K562 (cell line): ENCODE data around the gene IMMP2L. TPM values are rescaled to one million over a fixed set of nuclear protein-coding genes. Genes with fewer than 3 reads are reported as not detected.
A peak's percentile ranks its signal among the peaks of the same experiment; 100 is the strongest.

Source experiments
- ATAC-seq: fragments of 200-7000 bp; cut with Tn5 transposase; 3 replicates; pipeline ENCODE4 v1.9.1; 2020; ENCODE audit warnings: moderate library complexity
- BruUV-seq: library from RNA; stranded (reverse); fragments of 400-500 nt; replicated peaks from 2 replicates; lab custom pipeline; 2021; lab: Mats Ljungman, UMichigan
- CTCF ChIA-PET: fragments of 300-600 bp; formaldehyde crosslinking; extraction: SDS; loops from one replicate; lab custom pipeline; 2021; ENCODE audit warnings: low intra/inter-chr PET ratio; lab: Yijun Ruan, JAX
- POLR2A ChIA-PET: fragments of 300-600, 350-650 bp; sonication (Branson Sonifier 250); formaldehyde crosslinking; extraction: SDS; loops from one replicate; lab custom pipeline; 2021; ENCODE audit warnings: antibody characterized with exemption, inconsistent platforms; lab: Yijun Ruan, JAX
- DNase-seq, 4 experiments: peaks; one replicate each; pipeline versions ENCODE4 v3.0.0 to v3.0.0-alpha.2; 2011 to 2018; ENCODE audit warnings: low spot score in 3 of 4, mixed read lengths in 3 of 4; ENCODE audit errors: extremely low read depth in 1 of 4
- FAIRE-seq: peaks from 2 replicates; lab custom pipeline; 2011; peaks lifted over from hg19 to GRCh38; lab: Jason Lieb, UNC
- H2AFZ ChIP-seq: 2 replicates; pipeline ENCODE4 v1.6.0; 2011; ENCODE audit warnings: low read depth, low read length, control low read depth, inconsistent platforms
- H3K27ac ChIP-seq: fragments of 200-600 bp; 3 replicates; pipeline ENCODE4 v1.8.0; 2011; ENCODE audit warnings: low read depth, mild to moderate bottlenecking, control low read depth, inconsistent platforms, low read length, moderate library complexity, mixed read lengths; ENCODE audit errors: extremely low read depth
- H3K27me3 ChIP-seq, 2 experiments: fragments of 300-600 bp in 1 of 2; 2 replicates in 1 of 2; 3 replicates in 1 of 2; pipeline versions ENCODE4 v1.6.0 to v1.8.0; 2011; ENCODE audit warnings: inconsistent platforms in 2 of 2, low read length in 2 of 2, mild to moderate bottlenecking in 1 of 2, mixed read lengths in 1 of 2, moderate library complexity in 1 of 2; ENCODE audit not compliant: control insufficient read depth in 2 of 2, insufficient read depth in 2 of 2
- H3K36me3 ChIP-seq: fragments of 300-600 bp; 3 replicates; pipeline ENCODE4 v1.8.0; 2011; ENCODE audit warnings: mild to moderate bottlenecking, low read length, inconsistent platforms; ENCODE audit not compliant: control insufficient read depth, insufficient read depth
- H3K4me1 ChIP-seq, 2 experiments: fragments of 200-600 bp in 1 of 2; replicated peaks in 1 of 2; 2 replicates in 1 of 2; 3 replicates in 1 of 2; pipeline versions ENCODE4 v1.5.1 to v1.8.0; 2011; ENCODE audit warnings: inconsistent platforms in 2 of 2, low read length in 2 of 2, mild to moderate bottlenecking in 1 of 2, mixed read lengths in 1 of 2, moderate library complexity in 1 of 2; ENCODE audit not compliant: control insufficient read depth in 2 of 2, insufficient read depth in 2 of 2
- H3K4me2 ChIP-seq: 2 replicates; pipeline ENCODE4 v1.6.1; 2011; ENCODE audit warnings: low read length, control low read depth, inconsistent platforms, mixed read lengths; ENCODE audit not compliant: insufficient read depth
- H3K4me3 ChIP-seq: fragments of 200-600 bp; sonication (generic), shearing (Covaris generic); 2 replicates; pipeline ENCODE4 v1.5.1; 2016; ENCODE audit warnings: control low read depth, inconsistent platforms
- H3K79me2 ChIP-seq: fragments of 200-600 bp; 3 replicates; pipeline ENCODE4 v1.8.0; 2011; ENCODE audit warnings: low read length, inconsistent platforms; ENCODE audit not compliant: control insufficient read depth, insufficient read depth
- H3K9ac ChIP-seq, 2 experiments: 2 replicates each; pipeline versions ENCODE4 v1.6.0 to v1.6.1; 2011; ENCODE audit warnings: low read depth in 2 of 2, low read length in 2 of 2, control low read depth in 1 of 2, inconsistent platforms in 1 of 2, mild to moderate bottlenecking in 1 of 2, mixed read lengths in 1 of 2; ENCODE audit not compliant: insufficient read depth in 1 of 2
- H3K9me1 ChIP-seq: one replicate; pipeline ENCODE4 v1.6.0; 2011; ENCODE audit warnings: inconsistent platforms, mild to moderate bottlenecking, low read length, moderate library complexity; ENCODE audit not compliant: control insufficient read depth, insufficient read depth
- H3K9me3 ChIP-seq: replicated peaks from 2 replicates; pipeline ENCODE4 v1.5.1; 2011; ENCODE audit warnings: low read depth, low read length, inconsistent platforms; ENCODE audit not compliant: control insufficient read depth, insufficient read depth
- H4K20me1 ChIP-seq: replicated peaks from 2 replicates; pipeline ENCODE4 v1.6.1; 2011; ENCODE audit warnings: low read length, inconsistent platforms, mixed read lengths; ENCODE audit not compliant: control insufficient read depth, insufficient read depth
- ARNT ChIP-seq, 2 experiments: fragments of 450-650 bp; IDR thresholded peaks; 2 replicates each; pipeline ENCODE4 v1.6.1; 2016; ENCODE audit warnings: mild to moderate bottlenecking in 1 of 2
- BCLAF1 ChIP-seq, 2 experiments: fragments of 450-650 bp in 1 of 2; IDR thresholded peaks; 2 replicates each; pipeline ENCODE4 v1.6.1; 2011 to 2017; ENCODE audit warnings: low read depth in 2 of 2, antibody characterized with exemption in 1 of 2, borderline replicate concordance in 1 of 2, low read length in 1 of 2, mild to moderate bottlenecking in 1 of 2, mixed read lengths in 1 of 2; ENCODE audit not compliant: control insufficient read depth in 1 of 2
- CXXC5 ChIP-seq: fragments of 250-450 bp; sonication (Bioruptor Pico); IDR thresholded peaks from 2 replicates; pipeline ENCODE4 v1.8.0; 2022; ENCODE audit warnings: inconsistent platforms, mild to moderate bottlenecking, moderate library complexity
- EGR1 ChIP-seq: fragments of 450-650 bp; conservative IDR thresholded peaks from 2 replicates; pipeline ENCODE4 v1.6.1; 2017; ENCODE audit warnings: mild to moderate bottlenecking
- LCOR ChIP-seq: sonication (generic); formaldehyde crosslinking; IDR thresholded peaks from 2 replicates; pipeline ENCODE4 v1.8.0; 2022; ENCODE audit warnings: mild to moderate bottlenecking, missing genetic modification reagents
- LEF1 ChIP-seq: fragments of 450-650 bp; IDR thresholded peaks from 2 replicates; pipeline ENCODE4 v1.6.1; 2016; ENCODE audit warnings: mild to moderate bottlenecking
- MAFG ChIP-seq: fragments of 450-650 bp; conservative IDR thresholded peaks from 2 replicates; pipeline ENCODE4 v1.6.1; 2016; ENCODE audit warnings: missing genetic modification characterization, missing compliant biosample characterization
- PHB ChIP-seq: fragments of 250-450 bp; sonication (Bioruptor Pico); IDR thresholded peaks from 2 replicates; pipeline ENCODE4 v1.5.0; 2021
- RAD21 ChIP-seq, 2 experiments: fragments of 250-450 bp in 1 of 2; fragments of 450-650 bp in 1 of 2; sonication (Bioruptor Pico) in 1 of 2; formaldehyde crosslinking in 1 of 2; IDR thresholded peaks in 1 of 2; conservative IDR thresholded peaks in 1 of 2; 2 replicates each; pipeline versions ENCODE4 v1.4.0 to v1.8.0; 2020 to 2022; ENCODE audit warnings: mild to moderate bottlenecking in 2 of 2, moderate library complexity in 1 of 2
- XRCC5 ChIP-seq: fragments of 200-400 bp; formaldehyde crosslinking; IDR thresholded peaks from 2 replicates; pipeline ENCODE4 v1.6.1; 2017; ENCODE audit warnings: low read depth, mild to moderate bottlenecking, low read length
- ZNF121 ChIP-seq: sonication (generic); formaldehyde crosslinking; conservative IDR thresholded peaks from 2 replicates; pipeline ENCODE4 v1.8.0; 2022; ENCODE audit warnings: missing genetic modification reagents
- ZNF324 ChIP-seq: fragments of 250-450 bp; sonication (Bioruptor Pico); IDR thresholded peaks from 2 replicates; pipeline ENCODE4 v1.4.0; 2020; ENCODE audit warnings: mild to moderate bottlenecking
- WGBS: fragments of 100-300 bp; shearing (Covaris generic); methylation state at CpG from one replicate; pipeline ENCODE4 v1.1.6; 2016; ENCODE audit warnings: low coverage, mixed read lengths; ENCODE audit not compliant: insufficient coverage; ENCODE audit errors: missing lambda C conversion rate; 5-methylcytosine and 5-hydroxymethylcytosine counted together
- in situ Hi-C: fragments of 300-500 bp; cut with MboI; formaldehyde crosslinking; loops from 4 replicates; pipeline ENCODE4 v1.15.0; 2018; ENCODE audit warnings: inconsistent platforms, mixed read lengths
- intact Hi-C: fragments of 100-400 bp; cut with micrococcal nuclease; formaldehyde crosslinking; loops from 2 replicates; pipeline ENCODE4 v1.14.2; 2022
- polyA plus RNA-seq, 8 experiments: library from polyadenylated mRNA; depleted of rRNA in 4 of 8; stranded (reverse) in 5 of 8; unstranded in 3 of 8; fragments of >200 nt; fragmentation: Nextera tagmentation in 2 of 8; fragmentation: Illumina TruSeq in 1 of 8; extraction: Ambion mirVana in 2 of 8; extraction: Trizol in 1 of 8; gene quantifications; 2 replicates each; pipeline versions ENCODE4 v1.2.1 to v1.2.3, GENCODE V29; 2011 to 2014; ENCODE audit warnings: inconsistent platforms in 1 of 8, missing spikeins in 1 of 8
- total RNA-seq, 7 experiments: library from RNA; depleted of rRNA in 6 of 7; stranded (reverse); fragments of >200 nt in 6 of 7; fragmentation: Illumina TruSeq in 2 of 7; extraction: Trizol in 2 of 7; gene quantifications; 2 replicates each; pipeline versions ENCODE4 v1.2.1 to v1.2.3, GENCODE V29; 2011 to 2021; ENCODE audit warnings: low replicate concordance in 1 of 7
- TF ChIP-seq, protein P1 (sequence below): fragments of 450-650 bp; IDR thresholded peaks from 2 replicates; pipeline ENCODE4 v1.6.1; 2016

IMMP2L gene
- total and polyA plus RNA-seq, 9 of the 15 experiments (the other 6 are each of a cell fraction or from before 2014, with no cell fraction given): 29.7 to 116 (median 53.0) TPM

- Histone ChIP-seq H3K36me3 (no peaks in the 10 kb centered on the region), H3K4me3 (no peak overlapping the region), H3K9me3 (no peaks in the 10 kb centered on the region), H4K20me1 (no peaks in the 10 kb centered on the region), H3K27ac (peak overlapping the region; percentile 45), H2AFZ (peak overlapping the region; percentile 57), H3K4me1 (peaks cover 0 to 12% of the 10 kb centered on the region in 2 experiments; a peak in 3 of 5 replicates), H3K27me3 (no peaks in the 10 kb centered on the region), H3K79me2 (no peaks in the 10 kb centered on the region), H3K9ac (peak overlapping the region in 1 of 2 experiments; percentile 13; a peak in 1 of 4 replicates), H3K4me2 (peak overlapping the region; percentile 1; the same call in 1 of the 2 replicates), H3K9me1 (no peaks in the 10 kb centered on the region)
- CTCF ChIA-PET: no interaction called here
- intact Hi-C loops (no loop called here), in situ Hi-C loops (no loop called here)
- POLR2A ChIA-PET: interaction anchor here (1.3 kb wide), 1 partner anchor 19 kb away, joined by 3 read pairs; no protein-coding TSS in a partner anchor
- ATAC-seq (peak; percentile 88), DNase-seq (peak in 3 of 4 experiments; percentile 34 to 48 (median 47)), FAIRE-seq (no peak)
- whole genome bisulfite sequencing: 13% methylated on average over 2 of the region's 2 CpGs
- no TSS peak for BruUV-seq
- peak in 1 of 2 experiments; percentile 16; a peak in 1 of 4 replicates for TF ChIP-seq RAD21 (CRISPR knock-in tag; conservative IDR thresholded peaks at IDR 0.05 in 1 of 2, IDR thresholded peaks at IDR 0.05 in 1 of 2)
- peak; percentile 21; the same call in 1 of the 2 replicates for TF ChIP-seq CXXC5 (CRISPR knock-in tag)
- TF ChIP-seq, protein P1, sequence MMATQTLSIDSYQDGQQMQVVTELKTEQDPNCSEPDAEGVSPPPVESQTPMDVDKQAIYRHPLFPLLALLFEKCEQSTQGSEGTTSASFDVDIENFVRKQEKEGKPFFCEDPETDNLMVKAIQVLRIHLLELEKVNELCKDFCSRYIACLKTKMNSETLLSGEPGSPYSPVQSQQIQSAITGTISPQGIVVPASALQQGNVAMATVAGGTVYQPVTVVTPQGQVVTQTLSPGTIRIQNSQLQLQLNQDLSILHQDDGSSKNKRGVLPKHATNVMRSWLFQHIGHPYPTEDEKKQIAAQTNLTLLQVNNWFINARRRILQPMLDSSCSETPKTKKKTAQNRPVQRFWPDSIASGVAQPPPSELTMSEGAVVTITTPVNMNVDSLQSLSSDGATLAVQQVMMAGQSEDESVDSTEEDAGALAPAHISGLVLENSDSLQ: peak; percentile 13; the same call in 1 of the 2 replicates
- no peak for TF ChIP-seq ZNF121 (CRISPR knock-in tag)
- TF ChIP-seq LCOR (CRISPR knock-in tag): no peak
- peak; percentile 40; the same call in 1 of the 2 replicates for TF ChIP-seq MAFG
- 0 out of 2 replicates have a peak, but pooled peaks have one; percentile 21 for TF ChIP-seq LEF1
- no peak for TF ChIP-seq PHB (CRISPR knock-in tag)
- no peak for TF ChIP-seq XRCC5
- TF ChIP-seq EGR1: peak; percentile 48
- no peak for TF ChIP-seq ARNT (IDR thresholded peaks at IDR 0.05)
- TF ChIP-seq BCLAF1 (IDR thresholded peaks at IDR 0.05; ENCODE audit: borderline replicate concordance in 1 of 2, control insufficient read depth in 1 of 2, low read depth in 2 of 2, low read length in 1 of 2): no peak
- no peak for TF ChIP-seq ZNF324 (CRISPR knock-in tag)
These were observed 102.5 kb downstream of the IMMP2L start for GRCh38 chr7:111459757-111460280.
